ENCODE results near the gene SLC37A4. TPM values are rescaled to one million over a fixed set of nuclear protein-coding genes. Genes with fewer than 3 reads are reported as not detected.
A peak's percentile ranks its signal among the peaks of the same experiment; 100 is the strongest.

Gene SLC37A4
- total RNA-seq, 1 donor from 2014 or later: 9.9 TPM

- DNase-seq (ENCODE audit: low read depth in 2 of 2): no peak
Measured at GRCh38 chr11:118979434-118979833, 51.2 kb downstream of the SLC37A4 start.

DNA sequence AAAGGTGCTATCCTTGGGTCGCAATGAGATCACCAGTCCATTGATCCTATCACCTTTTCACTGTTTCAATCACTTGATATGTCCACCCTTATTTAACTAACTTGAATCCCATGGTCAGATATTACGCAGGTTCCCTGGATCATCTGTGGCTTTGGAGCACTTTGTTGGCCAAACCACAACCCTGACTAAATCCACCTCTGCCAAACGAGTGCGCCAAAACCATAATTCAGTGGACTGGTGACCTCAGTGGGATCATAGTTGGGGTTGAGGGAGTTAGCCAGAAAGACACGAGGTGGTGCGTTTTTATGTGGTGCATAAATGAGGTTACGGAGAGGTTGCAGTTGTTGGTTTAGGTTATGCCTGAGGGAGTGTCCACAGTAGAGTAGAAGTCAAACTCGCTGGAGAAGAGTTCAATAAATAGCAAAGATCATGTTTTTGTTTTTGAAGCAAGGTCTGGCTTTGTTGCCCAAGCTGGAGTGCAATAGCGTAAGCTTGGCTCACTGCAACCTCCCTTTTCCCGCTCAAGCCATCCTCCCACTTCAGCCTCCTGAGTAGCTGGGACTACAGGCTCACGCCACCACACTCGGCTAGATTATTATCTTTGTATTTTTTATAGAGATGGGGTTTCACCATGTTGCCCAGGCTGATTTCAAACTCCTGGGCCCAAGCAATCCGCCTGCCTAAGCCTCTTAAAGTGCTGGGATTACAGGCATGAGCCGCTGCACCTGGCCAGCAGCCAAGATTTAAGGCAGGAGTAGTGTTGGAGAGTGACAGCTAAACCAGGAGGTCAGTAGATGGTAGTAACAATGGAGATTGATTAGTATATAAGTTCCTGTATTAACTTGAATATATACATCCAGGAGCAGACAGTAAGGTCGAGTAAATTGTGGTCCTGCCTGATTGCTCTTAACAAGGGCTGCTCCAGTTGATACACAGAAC is 54.6 kb downstream of the SLC37A4 start:
- DNase-seq (ENCODE audit: low read depth in 2 of 2): peak in 1 of 2 donors; percentile 14

Other genes starting within 250 kb of the SLC37A4 start
- gene DDX6, start 239.7 kb downstream of the SLC37A4 start, total RNA-seq: 71.0 and 77.4 TPM in 2 replicates
- not detected in 2 replicates for gene CXCR5, start 147.0 kb downstream of the SLC37A4 start, total RNA-seq
- 4.6 and 5.9 TPM in 2 replicates for gene BCL9L, start 105.0 kb downstream of the SLC37A4 start, total RNA-seq
- gene UPK2, start 74.6 kb downstream of the SLC37A4 start, total RNA-seq: not detected in 2 replicates
- not detected in 2 replicates for gene FOXR1, start 59.1 kb downstream of the SLC37A4 start, total RNA-seq
- gene CENATAC, start 32.7 kb downstream of the SLC37A4 start, total RNA-seq: 4.4 and 8.5 TPM in 2 replicates
- gene RPS25, start 12.5 kb downstream of the SLC37A4 start, total RNA-seq: 413 and 578 TPM in 2 replicates
- gene TRAPPC4, start 12.1 kb downstream of the SLC37A4 start, total RNA-seq: 73.2 and 89.8 TPM in 2 replicates
- 118 and 150 TPM in 2 replicates for gene HYOU1, start 26.3 kb upstream of the SLC37A4 start, total RNA-seq
- 17.0 and 23.4 TPM in 2 replicates for gene VPS11, start 36.9 kb upstream of the SLC37A4 start, total RNA-seq
- 3.0 and 4.6 TPM in 2 replicates for gene HMBS, start 54.0 kb upstream of the SLC37A4 start, total RNA-seq
- gene DPAGT1, start 71.0 kb upstream of the SLC37A4 start, total RNA-seq: 10.7 and 16.3 TPM in 2 replicates
- gene C2CD2L, start 76.5 kb upstream of the SLC37A4 start, total RNA-seq: 1.7 and 2.8 TPM in 2 replicates
- 9.4 and 11.7 TPM in 2 replicates for gene HINFP, start 90.7 kb upstream of the SLC37A4 start, total RNA-seq
- 0.22 TPM in 1 of 2 replicates, not detected in the other for gene ABCG4, start 118.2 kb upstream of the SLC37A4 start, total RNA-seq
- gene NLRX1, start 137.8 kb upstream of the SLC37A4 start, total RNA-seq: 9.8 and 11.1 TPM in 2 replicates
- not detected in 2 replicates for gene NHERF4, start 154.6 kb upstream of the SLC37A4 start, total RNA-seq
- 6.2 and 7.8 TPM in 2 replicates for gene CBL, start 175.5 kb upstream of the SLC37A4 start, total RNA-seq